CD14-positive monocyte (primary cell): Measurements from ENCODE around the gene ATE1. TPM values are rescaled to one million over a fixed set of nuclear protein-coding genes. Genes with fewer than 3 reads are reported as not detected.

ENCODE experiments used
- DNase-seq, 3 donors: peaks; one replicate each; pipeline ENCODE4 v3.0.0-alpha.2; 2011 to 2022
- H2AFZ ChIP-seq: 2 replicates; pipeline ENCODE4 v1.6.0; 2012; ENCODE audit warnings: mild to moderate bottlenecking, low read depth, low read length, inconsistent platforms; ENCODE audit not compliant: insufficient read depth, poor library complexity, severe bottlenecking
- H3K27ac ChIP-seq, 2 donors: 1 replicate in 1 of 2; 2 replicates in 1 of 2; pipeline ENCODE4 v1.5.1; 2012 to 2013; ENCODE audit warnings: low read length in 2 of 2, control low read depth in 1 of 2, inconsistent platforms in 1 of 2, low read depth in 1 of 2, mild to moderate bottlenecking in 1 of 2
- H3K27me3 ChIP-seq, 2 donors: one replicate each; pipeline versions ENCODE4 v1.6.0 to v1.6.1; 2011 to 2013; ENCODE audit warnings: low read length in 2 of 2; ENCODE audit not compliant: control insufficient read depth in 2 of 2, insufficient read depth in 2 of 2
- H3K36me3 ChIP-seq, 2 donors: replicated peaks in 1 of 2; 1 replicate in 1 of 2; 2 replicates in 1 of 2; pipeline versions ENCODE4 v1.5.1 to v1.6.1; 2012 to 2013; ENCODE audit warnings: low read length in 2 of 2, control low read depth in 1 of 2, inconsistent platforms in 1 of 2, mild to moderate bottlenecking in 1 of 2; ENCODE audit not compliant: insufficient read depth in 2 of 2, control insufficient read depth in 1 of 2
- H3K4me1 ChIP-seq, 2 donors: 1 replicate in 1 of 2; 2 replicates in 1 of 2; pipeline versions ENCODE4 v1.5.1 to v1.6.1; 2012 to 2013; ENCODE audit warnings: low read length in 2 of 2, control low read depth in 1 of 2, inconsistent platforms in 1 of 2, mild to moderate bottlenecking in 1 of 2, moderate library complexity in 1 of 2; ENCODE audit not compliant: insufficient read depth in 2 of 2, control insufficient read depth in 1 of 2
- H3K4me2 ChIP-seq: replicated peaks from 2 replicates; pipeline ENCODE3; 2012; ENCODE audit warnings: low read length, moderate library complexity, mild to moderate bottlenecking; ENCODE audit not compliant: poor library complexity, severe bottlenecking; ENCODE audit errors: extremely low read depth
- H3K4me3 ChIP-seq, 3 experiments: fragments of 200-600 bp in 1 of 3; sonication (generic) in 1 of 3; replicated peaks in 1 of 3; 1 replicate in 2 of 3; 2 replicates in 1 of 3; pipeline ENCODE4 v1.5.1; 2011 to 2013; ENCODE audit warnings: low read length in 3 of 3, mild to moderate bottlenecking in 3 of 3, control low read depth in 2 of 3, low read depth in 2 of 3, inconsistent platforms in 1 of 3, moderate library complexity in 1 of 3
- H3K79me2 ChIP-seq: 2 replicates; pipeline ENCODE4 v1.6.0; 2012; ENCODE audit warnings: mild to moderate bottlenecking, control low read depth, inconsistent platforms, low read length, moderate library complexity; ENCODE audit not compliant: insufficient read depth
- H3K9ac ChIP-seq: 2 replicates; pipeline ENCODE4 v1.6.0; 2017; ENCODE audit warnings: low read length, mild to moderate bottlenecking; ENCODE audit not compliant: insufficient read depth, poor library complexity, severe bottlenecking
- H3K9me3 ChIP-seq, 2 donors: replicated peaks in 1 of 2; 1 replicate in 1 of 2; 2 replicates in 1 of 2; pipeline versions ENCODE4 v1.5.1 to v1.6.1; 2012 to 2013; ENCODE audit warnings: low read length in 2 of 2, control low read depth in 1 of 2; ENCODE audit not compliant: control insufficient read depth in 1 of 2, insufficient read depth in 1 of 2
- H4K20me1 ChIP-seq: 2 replicates; pipeline ENCODE4 v1.6.0; 2012; ENCODE audit warnings: mild to moderate bottlenecking, low read length, control low read depth, moderate library complexity; ENCODE audit not compliant: insufficient read depth
- H3K27ac Mint-ChIP-seq, 7 donors: one replicate each; pipeline ENCODE4 v1.8.0; 2020; ENCODE audit warnings: mild to moderate bottlenecking in 7 of 7, mixed read lengths in 7 of 7, moderate library complexity in 6 of 7, inconsistent platforms in 2 of 7
- H3K27me3 Mint-ChIP-seq, 3 donors: one replicate each; pipeline ENCODE4 v1.8.0; 2021 to 2022; ENCODE audit warnings: low read depth in 3 of 3, mild to moderate bottlenecking in 3 of 3, mixed read lengths in 3 of 3, moderate library complexity in 3 of 3, inconsistent platforms in 1 of 3
- H3K36me3 Mint-ChIP-seq, 2 donors: one replicate each; pipeline ENCODE4 v1.8.0; 2020; ENCODE audit warnings: mixed read lengths in 2 of 2, inconsistent platforms in 1 of 2, mild to moderate bottlenecking in 1 of 2
- H3K4me1 Mint-ChIP-seq: one replicate; pipeline ENCODE4 v1.8.0; 2020; ENCODE audit warnings: mild to moderate bottlenecking, mixed read lengths
- H3K4me3 Mint-ChIP-seq, 2 donors: one replicate each; pipeline ENCODE4 v1.8.0; 2020; ENCODE audit warnings: mild to moderate bottlenecking in 2 of 2, mixed read lengths in 2 of 2, moderate library complexity in 1 of 2
- H3K9me3 Mint-ChIP-seq, 7 donors: one replicate each; pipeline ENCODE4 v1.8.0; 2020 to 2022; ENCODE audit warnings: mixed read lengths in 7 of 7, mild to moderate bottlenecking in 6 of 7, moderate library complexity in 6 of 7, inconsistent platforms in 2 of 7
- WGBS: methylation state at CpG from one replicate; pipeline ENCODE4 v1.1.5; 2013; ENCODE audit warnings: missing lambda C conversion rate; ENCODE audit not compliant: insufficient coverage; 5-methylcytosine and 5-hydroxymethylcytosine counted together
- intact Hi-C, 2 donors: fragments of 100-400 bp; cut with micrococcal nuclease; formaldehyde crosslinking; loops; one replicate each; pipeline versions ENCODE4 v1.15.0 to v1.15.1; 2023
- polyA plus RNA-seq, 3 donors: library from polyadenylated mRNA; depleted of rRNA in 1 of 3; unstranded in 2 of 3; stranded (reverse) in 1 of 3; fragments of 300-500 nt in 2 of 3; fragments of >200 nt in 1 of 3; fragmentation: Illumina TruSeq in 2 of 3; gene quantifications; 1 replicate in 2 of 3; 2 replicates in 1 of 3; pipeline ENCODE4 v1.2.3, GENCODE V29; 2012 to 2021
- TF ChIP-seq, protein P1 (sequence below): fragments of 200-600 bp; IDR thresholded peaks from one replicate; pipeline ENCODE4 v1.8.0; 2022; ENCODE audit warnings: antibody characterized with exemption, mild to moderate bottlenecking

Gene ATE1
- polyA plus RNA-seq, 3 donors: 9.2 to 19.5 (median 15.8) TPM

DNA sequence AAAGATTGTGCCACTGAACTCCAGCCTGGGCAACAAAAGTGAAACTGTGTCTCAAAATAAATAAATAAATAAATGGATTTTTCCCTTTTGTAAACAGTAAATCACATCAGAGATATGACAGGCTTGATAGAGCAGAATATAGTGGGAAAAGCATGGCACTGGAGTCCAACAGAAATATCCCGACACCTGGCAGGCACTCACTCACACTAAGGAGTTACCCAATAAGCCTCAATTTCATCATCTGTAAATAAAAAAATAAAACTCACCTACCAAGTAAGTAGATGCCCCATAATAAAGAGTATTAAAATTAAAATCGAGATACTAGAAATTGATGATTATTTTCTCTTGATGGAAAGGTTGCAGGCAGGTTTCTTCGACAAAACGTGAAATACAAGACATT, 1.7 kb downstream of the ATE1 start:
- H3K36me3 ChIP-seq: peaks cover 10 to 30% of the 10 kb centered on the region in 2 donors
- H3K9me3 Mint-ChIP-seq: no peaks in the 10 kb centered on the region
- H4K20me1 ChIP-seq: no peaks in the 10 kb centered on the region
- peak overlapping the region; percentile 90 for H3K4me2 ChIP-seq
- H3K36me3 Mint-ChIP-seq: peaks cover 22 to 24% of the 10 kb centered on the region in 2 donors
- TF ChIP-seq, protein P1, sequence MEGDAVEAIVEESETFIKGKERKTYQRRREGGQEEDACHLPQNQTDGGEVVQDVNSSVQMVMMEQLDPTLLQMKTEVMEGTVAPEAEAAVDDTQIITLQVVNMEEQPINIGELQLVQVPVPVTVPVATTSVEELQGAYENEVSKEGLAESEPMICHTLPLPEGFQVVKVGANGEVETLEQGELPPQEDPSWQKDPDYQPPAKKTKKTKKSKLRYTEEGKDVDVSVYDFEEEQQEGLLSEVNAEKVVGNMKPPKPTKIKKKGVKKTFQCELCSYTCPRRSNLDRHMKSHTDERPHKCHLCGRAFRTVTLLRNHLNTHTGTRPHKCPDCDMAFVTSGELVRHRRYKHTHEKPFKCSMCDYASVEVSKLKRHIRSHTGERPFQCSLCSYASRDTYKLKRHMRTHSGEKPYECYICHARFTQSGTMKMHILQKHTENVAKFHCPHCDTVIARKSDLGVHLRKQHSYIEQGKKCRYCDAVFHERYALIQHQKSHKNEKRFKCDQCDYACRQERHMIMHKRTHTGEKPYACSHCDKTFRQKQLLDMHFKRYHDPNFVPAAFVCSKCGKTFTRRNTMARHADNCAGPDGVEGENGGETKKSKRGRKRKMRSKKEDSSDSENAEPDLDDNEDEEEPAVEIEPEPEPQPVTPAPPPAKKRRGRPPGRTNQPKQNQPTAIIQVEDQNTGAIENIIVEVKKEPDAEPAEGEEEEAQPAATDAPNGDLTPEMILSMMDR: no peak
- H3K4me1 ChIP-seq: peaks cover 16 to 21% of the 10 kb centered on the region in 2 donors
- H3K9ac ChIP-seq: peak overlapping the region; percentile 99
- no peak overlapping the region for H2AFZ ChIP-seq
- no peak overlapping the region for H3K27ac ChIP-seq
- H3K27me3 ChIP-seq: no peaks in the 10 kb centered on the region
- peaks cover 0 to 2% (median 0%) of the 10 kb centered on the region in 3 donors for H3K27me3 Mint-ChIP-seq
- H3K79me2 ChIP-seq: peaks cover 33% of the 10 kb centered on the region
- H3K4me3 Mint-ChIP-seq: no peak overlapping the region
- H3K4me3 ChIP-seq: peak overlapping the region in 1 of 3 experiments; percentile 94
- peaks cover 31% of the 10 kb centered on the region for H3K4me1 Mint-ChIP-seq
- DNase-seq: no peak
- no CpG with 5 or more reads among the region's 4 CpGs for WGBS
- no peaks in the 10 kb centered on the region for H3K9me3 ChIP-seq
- H3K27ac Mint-ChIP-seq: no peak overlapping the region
- intact Hi-C loops: loop anchor here in 1 of 2 donors (10.0 kb wide), 1 partner anchor 1079 kb away; the partner anchor contains the start of genes ACADSB and IKZF5

DNA sequence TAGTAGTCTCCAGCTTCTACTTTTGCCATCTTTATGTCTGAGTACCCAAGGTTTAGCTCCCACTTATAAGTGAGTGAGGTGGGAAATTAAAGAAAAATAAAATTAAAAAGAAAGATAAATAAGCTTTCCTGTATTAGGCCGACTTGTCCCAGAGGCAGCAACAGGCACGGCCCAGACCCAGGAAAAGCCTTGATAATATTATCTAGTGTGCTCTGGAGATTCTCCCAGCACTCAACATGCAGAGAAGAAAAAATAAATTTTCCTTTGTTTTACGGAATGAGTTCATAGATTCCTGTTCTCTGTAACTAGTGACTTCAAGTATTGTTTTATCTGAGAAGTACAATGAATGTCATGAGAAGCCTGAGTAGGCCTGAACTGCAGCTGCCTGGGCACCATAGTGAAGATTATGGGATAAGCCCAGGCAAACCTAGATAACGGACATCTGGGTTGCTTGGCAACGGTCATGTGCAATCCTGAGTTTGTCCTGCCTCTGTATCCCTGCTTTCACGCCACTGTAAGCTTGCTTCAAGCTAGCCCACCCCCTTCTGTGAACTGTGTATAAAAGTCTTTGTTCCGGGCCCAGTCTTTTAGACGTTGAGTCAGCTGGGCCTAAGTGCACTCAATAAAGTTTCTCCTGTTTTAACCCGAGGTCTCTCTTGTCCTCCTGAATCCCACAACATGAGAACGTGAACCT, 6.4 kb downstream of the ATE1 start:
- no peak overlapping the region for H3K27ac ChIP-seq
- H4K20me1 ChIP-seq: no peaks in the 10 kb centered on the region
- WGBS: 98% methylated on average over 6 of the region's 10 CpGs
- TF ChIP-seq, protein P1: no peak
- H3K36me3 Mint-ChIP-seq: peaks cover 47 to 56% of the 10 kb centered on the region in 2 donors
- DNase-seq: no peak
- H3K4me1 ChIP-seq: peaks cover 3% of the 10 kb centered on the region in 2 donors
- no peak overlapping the region for H3K27ac Mint-ChIP-seq
- no peaks in the 10 kb centered on the region for H3K9me3 ChIP-seq
- H3K36me3 ChIP-seq: peaks cover 16 to 64% of the 10 kb centered on the region in 2 donors
- peaks cover 6% of the 10 kb centered on the region for H3K4me1 Mint-ChIP-seq
- H3K9me3 Mint-ChIP-seq: peaks cover 0 to 10% (median 2%) of the 10 kb centered on the region in 7 donors
- intact Hi-C loops: loop anchor here in 1 of 2 donors (10.0 kb wide), 1 partner anchor 1083 kb away; the partner anchor contains the start of genes ACADSB and IKZF5
- no peaks in the 10 kb centered on the region for H3K27me3 Mint-ChIP-seq
- no peak overlapping the region for H3K4me3 Mint-ChIP-seq
- no peak overlapping the region for H3K4me3 ChIP-seq
- no peak overlapping the region for H3K9ac ChIP-seq
- H2AFZ ChIP-seq: no peak overlapping the region
- H3K27me3 ChIP-seq: no peaks in the 10 kb centered on the region
- H3K79me2 ChIP-seq: peaks cover 13% of the 10 kb centered on the region
- H3K4me2 ChIP-seq: no peak overlapping the region
